DND-41 (cell line): Measurements from ENCODE around the gene NT5DC3.

ENCODE experiments used
- CTCF ChIP-seq: IDR thresholded peaks from 2 replicates; pipeline ENCODE4 v1.5.1; 2012; ENCODE audit warnings: borderline replicate concordance, low read length, moderate library complexity, mild to moderate bottlenecking; ENCODE audit not compliant: poor library complexity, severe bottlenecking; ENCODE audit errors: extremely low read depth
- EZH2 ChIP-seq: IDR thresholded peaks from 3 replicates; pipeline ENCODE4 v1.6.1; 2012; ENCODE audit warnings: borderline replicate concordance, low read depth, mild to moderate bottlenecking, moderate library complexity, low read length, inconsistent platforms; ENCODE audit not compliant: severe bottlenecking

- no peak for TF ChIP-seq EZH2
- TF ChIP-seq CTCF: no peak
Measured at GRCh38 chr12:103840462-103840875, 565 bp downstream of the NT5DC3 start.
